ENCODE results near the gene RICTOR. TPM values are rescaled to one million over a fixed set of nuclear protein-coding genes. Genes with fewer than 3 reads are reported as not detected.

The RICTOR gene
- total RNA-seq, 1 donor from 2014 or later: 97.7 TPM

DNA sequence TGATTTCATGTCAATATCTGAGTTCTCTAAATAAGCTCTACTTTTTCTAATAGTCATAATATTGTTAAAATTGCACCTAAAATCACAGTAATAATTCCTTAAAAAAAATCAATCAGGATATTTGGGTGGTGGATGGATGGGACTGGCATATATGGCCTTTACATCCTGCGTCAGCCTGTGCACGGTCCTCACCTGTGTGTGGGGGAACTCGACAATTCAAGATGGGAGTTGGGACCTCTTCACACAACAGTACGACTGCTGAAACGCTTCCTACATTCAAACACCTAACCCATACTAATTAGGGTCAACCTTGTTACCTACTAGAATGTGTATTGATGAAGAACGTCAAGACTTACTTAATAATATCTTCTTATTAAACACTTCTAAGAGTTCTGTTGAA, 137.9 kb downstream of the RICTOR start:
- no peak for DNase-seq (ENCODE audit: low spot score)

GRCh38 chr5:38935437-38935836, 138.8 kb downstream of the RICTOR start:
- DNase-seq (ENCODE audit: low spot score): no peak

DNA sequence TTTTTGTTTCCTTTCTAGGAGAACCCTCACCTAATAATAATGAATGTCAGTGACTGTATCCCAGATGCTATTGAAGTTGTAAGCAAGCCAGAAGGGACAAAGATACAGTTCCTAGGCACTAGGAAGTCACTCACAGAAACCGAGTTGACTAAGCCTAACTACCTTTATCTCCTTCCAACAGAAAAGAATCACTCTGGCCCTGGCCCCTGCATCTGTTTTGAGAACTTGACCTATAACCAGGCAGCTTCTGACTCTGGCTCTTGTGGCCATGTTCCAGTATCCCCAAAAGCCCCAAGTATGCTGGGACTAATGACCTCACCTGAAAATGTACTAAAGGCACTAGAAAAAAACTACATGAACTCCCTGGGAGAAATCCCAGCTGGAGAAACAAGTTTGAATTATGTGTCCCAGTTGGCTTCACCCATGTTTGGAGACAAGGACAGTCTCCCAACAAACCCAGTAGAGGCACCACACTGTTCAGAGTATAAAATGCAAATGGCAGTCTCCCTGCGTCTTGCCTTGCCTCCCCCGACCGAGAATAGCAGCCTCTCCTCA, 141.3 kb downstream of the RICTOR start:
- no peak for DNase-seq (ENCODE audit: low spot score)

GRCh38 chr5:38931731-38932130, 142.5 kb downstream of the RICTOR start:
- no peak for DNase-seq (ENCODE audit: low spot score)

DNA sequence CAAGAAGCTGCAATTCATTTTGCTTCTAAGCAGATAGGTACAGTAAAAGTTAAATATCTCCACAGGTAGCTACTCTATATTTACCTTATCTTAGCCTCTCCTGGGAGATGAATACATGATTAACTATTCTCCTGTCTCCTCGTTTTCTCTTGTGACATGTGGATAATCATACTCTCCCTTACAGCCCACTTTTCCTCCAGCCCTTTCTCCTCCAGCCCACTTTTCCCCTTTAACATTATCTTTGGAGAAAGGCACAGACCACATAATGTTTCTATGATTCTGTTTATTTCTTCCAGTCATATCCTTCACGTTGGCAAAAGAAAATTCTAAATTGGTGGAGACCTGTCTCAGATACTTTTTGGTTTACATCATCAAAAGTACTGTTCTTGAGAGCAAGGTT, 144.4 kb downstream of the RICTOR start:
- no peak for DNase-seq (ENCODE audit: low spot score)

- no peak for DNase-seq (ENCODE audit: low spot score)
These were observed 146.7 kb downstream of the RICTOR start for GRCh38 chr5:38927470-38927869.

DNA sequence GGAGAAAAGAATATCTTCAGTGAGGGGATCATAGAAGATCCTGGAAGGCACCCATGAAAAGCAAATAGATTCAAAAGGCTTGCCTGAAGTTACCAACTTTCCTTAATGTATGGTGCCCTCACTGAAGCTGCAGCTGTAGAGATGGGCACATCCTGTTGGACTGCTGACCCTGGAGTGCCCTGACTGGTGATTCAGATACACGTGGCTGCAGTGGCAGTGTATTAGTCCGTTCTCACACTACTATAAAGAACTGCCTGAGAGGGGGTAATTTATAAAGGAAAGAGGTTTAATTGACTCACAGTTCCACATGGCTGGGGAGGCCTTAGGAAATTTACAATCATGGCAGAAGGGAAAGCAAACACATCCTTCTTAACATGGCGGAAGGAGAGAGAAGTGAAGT, 148.1 kb downstream of the RICTOR start:
- DNase-seq (ENCODE audit: low spot score): no peak

- DNase-seq (ENCODE audit: low spot score): peak; percentile 78
These were observed 148.9 kb downstream of the RICTOR start for GRCh38 chr5:38925154-38925925.

GRCh38 chr5:38923661-38924451, 150.3 kb downstream of the RICTOR start:
- peak; percentile 59 for DNase-seq (ENCODE audit: low spot score)

GRCh38 chr5:38922199-38922598, 152.0 kb downstream of the RICTOR start:
- no peak for DNase-seq (ENCODE audit: low spot score)

DNA sequence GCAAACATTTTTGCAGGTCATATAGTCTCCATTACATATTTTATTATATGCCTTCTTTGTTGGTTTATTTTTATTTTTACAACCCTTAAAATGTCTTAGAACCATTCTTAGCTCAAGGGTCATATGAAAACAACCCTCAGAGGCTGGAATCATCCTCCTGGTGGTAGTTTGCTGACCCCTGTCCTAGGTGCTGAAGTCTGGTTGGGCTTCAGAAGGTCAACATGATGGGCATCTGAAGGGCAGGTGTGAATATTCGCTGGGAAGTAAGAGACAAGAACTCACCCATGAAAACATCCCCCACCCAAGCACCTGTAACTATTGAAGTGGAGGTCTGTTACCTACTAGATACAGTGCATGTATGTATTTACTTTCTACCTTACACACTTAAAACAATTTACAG, 153.0 kb downstream of the RICTOR start:
- DNase-seq (ENCODE audit: low spot score): no peak

DNA sequence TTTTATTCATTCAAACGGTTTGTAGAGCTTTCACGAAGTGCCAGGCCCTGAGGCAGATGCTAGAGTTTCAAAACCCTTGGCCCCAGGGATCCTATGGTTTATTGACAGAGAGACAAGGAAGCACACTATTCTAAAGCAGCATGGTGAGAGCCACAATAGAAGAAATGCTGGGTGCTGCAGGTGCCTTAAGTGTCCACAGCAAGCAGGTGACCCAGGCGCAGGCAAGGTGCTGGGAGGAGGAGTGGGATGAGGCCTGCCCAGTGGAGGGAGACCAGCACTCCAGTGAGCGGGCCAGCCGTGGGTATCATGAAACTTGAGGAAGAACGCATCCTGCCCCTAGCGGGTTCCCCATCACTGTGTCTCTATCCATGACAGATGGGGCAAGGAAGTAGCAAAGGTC, 157.4 kb downstream of the RICTOR start:
- no peak for DNase-seq (ENCODE audit: low spot score)

GRCh38 chr5:38913714-38914113, 160.5 kb downstream of the RICTOR start:
- no peak for DNase-seq (ENCODE audit: low spot score)

- no peak for DNase-seq (ENCODE audit: low spot score)
These were observed 162.3 kb downstream of the RICTOR start for GRCh38 chr5:38911933-38912332.

GRCh38 chr5:38906503-38906902, 167.7 kb downstream of the RICTOR start:
- DNase-seq (ENCODE audit: low spot score): no peak

GRCh38 chr5:38905516-38905915, 168.7 kb downstream of the RICTOR start:
- no peak for DNase-seq (ENCODE audit: low spot score)

DNA sequence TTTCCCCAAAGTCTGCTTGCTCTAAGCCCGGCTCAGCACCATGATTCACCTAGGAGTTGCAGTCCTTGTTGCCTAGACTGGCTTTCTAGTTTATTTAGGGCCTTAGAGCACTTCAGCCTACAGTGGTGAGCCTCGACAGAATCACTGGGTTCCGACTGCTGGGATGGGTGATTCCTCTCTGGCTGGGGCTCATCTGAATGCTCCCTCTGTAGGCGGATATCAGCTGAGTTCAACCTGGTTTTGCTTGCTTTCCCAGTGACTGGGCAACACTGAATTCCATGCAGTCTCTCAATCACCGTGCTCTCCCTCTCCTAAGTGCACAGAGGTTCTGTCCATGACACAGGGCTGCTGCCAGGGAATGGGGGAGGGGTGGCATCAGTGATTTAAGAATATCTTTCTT, 174.3 kb downstream of the RICTOR start:
- DNase-seq (ENCODE audit: low spot score): no peak

DNA sequence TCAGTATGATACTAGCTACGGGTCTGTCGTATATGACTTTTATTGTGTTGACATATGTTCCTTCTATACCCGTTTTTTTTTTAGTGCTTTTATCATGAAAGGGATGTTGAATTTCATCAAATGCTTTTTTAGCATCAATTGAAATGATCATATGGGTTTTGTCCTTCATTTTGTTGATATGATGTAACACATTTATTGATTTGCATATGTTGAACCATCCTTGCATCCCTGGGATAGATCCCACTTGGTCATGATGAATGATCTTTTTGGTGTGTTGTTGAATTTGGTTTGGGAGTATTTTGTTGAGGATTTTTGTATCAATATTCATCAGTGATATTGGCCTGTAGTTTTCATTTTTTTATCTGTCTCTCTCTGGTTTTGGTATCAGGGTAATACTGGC, 177.4 kb downstream of the RICTOR start:
- DNase-seq (ENCODE audit: low spot score): no peak

GRCh38 chr5:38892363-38892762, 181.8 kb downstream of the RICTOR start:
- DNase-seq (ENCODE audit: low spot score): no peak

GRCh38 chr5:38891563-38891962, 182.6 kb downstream of the RICTOR start:
- no peak for DNase-seq (ENCODE audit: low spot score)

DNA sequence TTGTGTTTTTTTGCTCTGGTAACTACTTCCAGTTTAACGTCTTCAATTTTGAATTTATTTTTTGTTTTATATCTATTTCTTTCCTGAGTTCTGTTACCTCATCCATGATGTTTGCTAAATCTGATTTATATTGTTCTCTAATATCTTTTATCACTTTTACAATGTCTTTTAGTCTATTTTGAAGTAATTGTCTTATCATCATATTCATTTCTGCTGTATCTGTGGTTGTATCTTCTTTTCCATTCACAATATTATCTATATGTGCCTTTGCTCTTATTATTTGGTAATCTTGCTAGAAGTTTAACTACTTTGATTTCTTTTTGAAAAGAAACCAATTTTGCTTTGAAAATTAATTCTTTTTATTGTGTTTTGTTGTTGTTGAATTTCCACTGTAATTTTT, 184.8 kb downstream of the RICTOR start:
- no peak for DNase-seq (ENCODE audit: low spot score)

GRCh38 chr5:38888041-38888440, 186.2 kb downstream of the RICTOR start:
- no peak for DNase-seq (ENCODE audit: low spot score)
